HG03354 (cell line): Measurements from ENCODE around the gene RFX5.

Source experiments
- ATAC-seq: cut with Tn5 transposase; IDR thresholded peaks from one replicate; pipeline ENCODE4 v1.9.1; 2021; ENCODE audit warnings: mild to moderate bottlenecking; ENCODE audit not compliant: unreplicated experiment, poor library complexity, severe bottlenecking

Gene RFX5

DNA sequence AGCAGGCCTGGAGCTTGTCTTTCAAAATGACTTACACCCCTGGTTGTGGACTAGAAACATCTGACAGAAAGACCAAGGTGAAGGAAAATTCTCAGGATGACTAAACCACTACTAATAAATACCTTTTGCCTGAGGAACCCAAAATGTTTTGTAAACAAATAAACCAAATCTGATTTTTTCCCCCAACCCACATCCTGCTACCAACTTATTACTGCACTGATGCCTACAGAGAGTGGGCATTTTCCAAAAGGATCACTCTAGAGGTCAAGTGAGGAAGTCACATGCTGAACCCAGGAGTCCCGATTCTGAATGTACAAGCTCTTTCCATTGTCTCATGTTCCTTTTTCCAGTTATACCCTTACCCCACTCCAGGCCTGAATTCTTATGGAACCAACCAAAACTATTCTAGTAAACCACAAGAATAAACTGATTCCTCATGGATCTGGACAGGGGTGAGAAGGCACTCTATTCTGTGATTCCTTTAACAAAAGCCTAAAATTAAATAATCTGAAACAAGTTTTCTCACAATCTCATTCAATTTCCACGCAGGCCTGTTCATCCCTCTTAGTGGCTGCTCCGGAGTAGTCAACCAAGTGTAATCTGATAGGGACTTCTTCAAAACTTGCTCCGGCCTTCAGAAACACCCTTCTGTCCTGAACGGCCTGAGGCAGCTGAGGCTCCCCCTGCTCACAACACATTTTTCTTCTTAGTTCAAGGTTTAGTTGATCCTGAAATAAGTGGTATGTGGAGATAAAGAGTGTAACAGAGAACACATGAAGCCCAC lies 21.2 kb downstream of the RFX5 start:
- no peak for ATAC-seq

DNA sequence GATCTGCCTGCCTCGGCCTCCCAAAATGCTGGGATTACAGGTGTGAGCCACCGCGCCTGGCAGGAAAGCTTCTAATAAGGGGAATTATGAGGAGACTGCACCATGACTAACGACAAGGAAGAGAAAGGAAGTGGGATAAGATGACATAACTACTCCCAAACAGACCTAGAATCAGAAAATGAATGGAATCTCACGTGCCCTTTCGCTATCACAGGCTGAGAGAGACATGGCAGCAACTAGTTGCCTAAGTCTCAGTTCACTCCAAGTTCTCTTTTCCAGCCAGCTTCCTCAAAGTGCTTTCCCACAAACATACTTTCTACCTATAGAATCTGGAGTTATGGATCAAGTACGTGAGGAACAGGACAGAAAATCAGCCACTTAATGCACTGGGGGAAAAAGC lies 21.8 kb downstream of the RFX5 start:
- no peak for ATAC-seq

DNA sequence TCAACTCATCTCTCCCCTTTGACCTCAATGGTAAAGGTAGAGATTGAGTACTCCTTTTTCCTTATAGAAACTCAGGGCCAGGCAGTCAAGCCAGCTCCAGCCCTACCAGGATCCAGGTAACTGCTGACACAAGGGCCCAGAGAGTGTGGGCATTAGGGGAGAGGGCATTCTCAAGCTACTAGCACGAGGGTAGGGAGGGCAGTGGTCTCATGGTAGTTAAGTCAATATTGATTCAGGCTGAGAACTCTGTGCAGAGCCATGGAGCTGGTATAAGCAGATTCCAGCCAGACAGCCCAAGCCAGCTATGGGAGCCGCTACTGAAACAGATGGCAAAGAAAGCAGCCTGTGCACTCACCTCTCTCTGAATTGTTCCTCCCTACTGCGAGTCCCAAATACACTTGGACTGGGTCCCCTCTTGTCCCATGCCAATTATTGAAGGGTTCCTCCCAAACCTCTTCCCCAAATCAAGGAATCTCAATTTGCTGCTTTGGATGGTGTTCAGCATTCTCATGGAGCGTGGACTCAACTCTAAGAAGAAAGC lies 22.6 kb downstream of the RFX5 start:
- ATAC-seq: no peak

DNA sequence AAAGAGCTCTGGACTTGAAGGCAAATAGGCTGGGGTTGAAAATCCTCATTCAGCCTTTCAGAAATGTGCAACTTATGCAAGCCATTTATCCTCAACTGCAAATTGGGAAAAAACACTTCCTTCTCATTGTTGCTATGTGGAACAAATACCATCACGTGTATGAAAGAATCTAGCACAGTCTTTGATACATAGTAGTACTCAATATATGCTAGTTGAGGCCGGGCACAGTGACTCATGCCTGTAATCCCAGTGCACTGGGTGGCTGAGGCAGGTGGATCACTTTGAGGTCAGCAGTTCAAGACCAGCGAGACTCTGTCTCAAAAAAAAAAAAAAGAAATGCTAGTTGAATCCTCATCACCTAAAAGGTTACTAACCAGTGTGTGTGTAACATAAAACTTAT lies 28.1 kb downstream of the RFX5 start:
- no peak for ATAC-seq

DNA sequence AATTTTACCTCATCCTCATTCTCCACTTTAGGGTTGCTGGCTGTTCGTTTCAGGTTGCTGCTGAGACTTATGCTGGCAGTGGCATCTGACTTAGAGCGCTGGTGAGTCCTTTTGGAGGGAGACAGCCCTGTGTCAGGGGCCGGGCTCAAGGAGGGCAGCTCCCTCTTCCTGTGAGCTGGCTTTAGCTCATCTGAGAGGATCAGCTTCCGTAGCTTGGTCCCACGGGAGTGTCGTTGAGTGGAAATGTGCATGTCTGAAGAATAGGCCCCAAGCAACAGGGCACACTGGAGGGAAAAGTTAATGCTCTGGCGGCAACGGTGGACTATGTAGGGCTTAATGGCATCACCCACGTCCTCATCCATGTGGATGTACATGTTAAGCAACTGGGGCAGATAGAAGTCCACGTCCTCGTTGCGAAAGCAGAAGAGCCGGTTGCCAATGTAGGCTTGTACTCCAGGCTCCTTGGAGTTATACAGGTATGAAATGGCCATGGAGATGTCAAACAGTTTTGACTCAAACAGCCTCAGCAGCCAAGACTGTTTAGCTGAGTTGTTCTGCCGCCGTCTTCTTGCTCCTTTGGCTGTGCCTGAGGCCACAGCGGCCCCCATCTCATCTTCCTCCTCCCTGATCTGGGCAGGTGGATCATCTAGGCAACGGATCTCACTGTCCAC lies 31.4 kb downstream of the RFX5 start:
- ATAC-seq: no peak

DNA sequence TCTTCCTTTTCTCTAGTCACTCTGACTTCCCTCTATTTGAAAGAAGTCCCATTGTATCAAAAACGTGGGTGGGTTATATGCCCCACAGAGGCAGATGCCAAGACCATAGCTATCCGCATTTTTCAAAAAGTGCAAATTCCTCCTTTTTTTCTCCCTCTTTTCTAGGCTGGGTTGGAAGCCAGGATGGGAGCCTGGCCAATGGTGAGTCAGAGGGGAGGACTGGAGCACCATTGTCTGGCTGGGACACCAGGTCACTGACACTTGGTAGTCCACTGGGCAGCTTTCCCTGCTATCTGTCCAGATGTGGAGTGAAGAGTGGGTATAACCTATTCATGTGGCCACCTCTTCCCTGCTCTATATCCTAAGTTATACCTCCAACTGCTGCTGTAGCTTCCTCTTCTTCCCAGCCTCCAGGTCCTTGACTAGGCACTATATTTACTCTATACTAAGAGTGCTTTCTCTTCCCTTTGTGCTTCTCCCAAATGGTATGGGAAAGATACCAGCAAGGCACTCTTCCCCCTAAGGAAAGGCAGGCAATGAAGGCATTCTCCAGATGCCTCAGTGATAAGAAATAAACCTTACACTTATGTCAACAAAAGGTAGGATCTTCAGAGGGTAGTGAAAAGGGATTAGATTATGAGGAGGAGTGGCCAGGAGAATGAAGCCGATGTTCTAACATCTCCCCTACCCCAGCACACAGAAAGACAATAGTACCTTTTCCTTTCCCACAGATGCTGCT lies 32.7 kb downstream of the RFX5 start:
- ATAC-seq: no peak

DNA sequence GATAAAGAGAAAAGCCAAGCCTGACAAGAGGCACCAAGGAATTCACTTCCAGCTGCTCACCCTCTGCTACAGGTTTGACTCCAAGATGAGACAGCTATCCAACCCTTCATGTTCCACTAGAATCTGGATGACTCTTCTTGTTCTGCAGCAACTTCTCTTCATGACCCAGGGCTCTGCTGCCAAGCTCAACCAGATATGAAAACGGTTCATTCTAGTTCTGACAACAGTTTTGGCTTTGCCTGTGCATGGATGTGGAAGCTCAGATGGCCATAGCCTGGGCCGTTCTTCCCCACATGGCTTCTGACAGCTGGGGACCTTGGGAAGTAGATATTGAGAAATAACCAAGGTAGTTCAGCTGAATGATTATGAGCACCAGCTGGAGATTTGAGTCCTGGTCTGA lies 33.6 kb downstream of the RFX5 start:
- no peak for ATAC-seq

DNA sequence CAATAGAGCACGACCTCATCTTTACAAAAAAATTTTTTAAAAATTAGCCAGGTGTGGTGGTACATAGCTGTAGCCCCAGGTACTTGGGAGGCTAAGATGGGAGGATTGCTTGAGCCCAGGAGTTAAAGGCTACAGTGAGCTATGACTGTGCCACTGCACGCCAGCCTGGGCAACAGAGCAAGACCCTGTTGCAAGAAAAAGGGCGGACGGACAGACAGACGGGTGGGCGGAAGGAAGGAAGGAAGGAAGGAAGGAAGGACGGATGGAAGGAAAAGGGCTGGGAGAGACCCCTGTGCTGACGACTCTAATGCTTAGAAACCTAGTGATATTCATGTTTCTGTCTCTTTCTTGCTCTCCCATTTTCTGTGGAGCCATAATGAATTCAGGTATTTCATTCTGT lies 34.2 kb downstream of the RFX5 start:
- ATAC-seq: no peak

DNA sequence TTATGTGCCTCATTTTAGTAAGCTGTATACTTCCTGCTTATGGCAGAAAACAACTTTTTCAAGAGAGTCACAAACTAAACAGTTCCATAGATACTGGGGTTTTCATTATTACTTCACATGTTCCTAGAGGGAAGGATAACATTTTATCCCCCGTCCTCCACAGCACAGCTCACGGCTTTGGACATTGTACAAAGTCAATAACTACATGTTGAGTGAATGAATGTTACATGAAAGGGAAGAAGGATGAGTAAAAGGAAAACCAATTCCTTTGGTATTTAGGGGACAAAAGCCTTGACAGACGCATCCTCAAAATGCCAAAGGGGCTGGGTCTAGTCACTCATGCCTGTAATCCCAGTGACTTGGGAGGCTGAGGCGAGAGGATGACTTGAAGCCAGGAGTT lies 34.6 kb downstream of the RFX5 start:
- no peak for ATAC-seq

DNA sequence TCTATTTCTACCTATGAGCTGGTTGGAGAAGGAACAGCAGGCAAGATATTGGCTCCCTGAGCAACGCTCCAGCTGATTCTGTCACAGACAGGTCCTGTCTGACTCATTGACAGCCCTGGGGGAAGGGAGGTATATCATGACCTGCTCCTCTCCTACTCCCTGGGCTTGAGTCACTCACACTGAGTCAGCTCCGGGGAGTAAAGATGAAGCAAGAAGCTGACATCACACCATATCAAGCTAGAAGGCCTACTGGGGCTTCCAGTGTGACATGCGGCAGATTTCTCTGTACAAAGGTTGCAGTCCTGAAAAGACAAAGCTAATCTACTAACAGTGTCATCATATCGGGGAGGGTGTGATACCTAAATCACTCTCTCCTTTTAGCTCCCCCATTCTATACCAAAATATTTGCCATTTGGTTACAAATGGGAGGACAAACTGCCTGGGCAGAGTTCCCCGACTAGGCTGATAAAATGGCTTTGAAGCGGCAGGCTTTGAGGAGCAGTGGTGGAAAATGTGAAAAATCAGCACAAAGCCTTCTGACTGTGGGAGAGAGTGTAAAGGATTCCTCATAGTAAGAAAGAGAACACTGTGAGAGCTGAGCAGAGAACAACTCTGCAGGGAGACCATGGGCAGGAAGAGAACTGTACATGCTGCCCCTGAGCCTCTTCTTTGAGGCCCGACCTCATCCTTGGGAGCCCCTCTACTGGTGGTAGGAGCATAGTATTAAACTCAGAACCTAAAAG lies 35.3 kb downstream of the RFX5 start:
- no peak for ATAC-seq

DNA sequence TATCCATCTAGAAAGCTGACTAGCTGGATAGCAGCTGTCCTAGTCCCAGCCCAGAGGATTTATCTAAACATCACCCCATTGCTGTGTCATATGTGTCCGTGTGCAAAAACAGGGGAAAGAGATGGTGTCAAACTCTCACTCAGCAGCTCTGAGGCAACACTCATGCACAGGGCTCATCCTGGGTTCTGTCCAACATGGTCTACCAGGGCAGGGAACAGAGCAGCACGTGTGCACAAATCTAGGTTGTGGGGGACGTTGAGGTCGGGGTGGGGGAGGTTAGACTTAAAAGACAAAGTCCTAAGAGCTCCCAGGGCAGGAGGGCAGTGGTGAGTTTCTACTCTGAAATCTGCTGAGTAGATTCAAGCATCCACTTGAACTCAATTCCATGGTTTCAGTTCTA lies 36.0 kb downstream of the RFX5 start:
- no peak for ATAC-seq

DNA sequence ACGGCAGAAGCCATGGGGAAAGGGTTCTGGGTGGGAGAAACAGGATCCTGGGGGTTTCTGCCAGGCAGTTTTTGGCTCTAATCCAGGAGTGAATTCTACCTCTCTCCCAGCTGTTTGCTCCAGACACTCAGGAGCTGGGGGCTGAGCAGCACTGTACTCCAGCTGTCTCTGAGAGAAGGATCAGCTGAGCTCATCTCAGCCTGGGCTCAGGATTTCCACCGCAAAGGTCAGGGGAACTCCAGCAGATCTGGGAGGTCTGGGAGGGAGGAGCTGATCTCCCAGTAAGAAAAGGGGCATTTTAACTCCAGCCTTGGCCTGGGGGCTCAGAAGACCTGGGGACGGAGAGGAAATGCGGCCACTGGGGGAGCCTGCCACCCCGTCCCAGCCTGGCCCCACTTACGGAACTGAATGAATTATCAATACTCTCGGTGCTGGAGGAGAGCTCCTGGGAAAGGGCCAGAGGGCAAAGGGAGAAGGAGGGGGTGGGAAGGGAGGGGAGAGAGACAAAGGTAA lies 37.2 kb downstream of the RFX5 start:
- no peak for ATAC-seq

DNA sequence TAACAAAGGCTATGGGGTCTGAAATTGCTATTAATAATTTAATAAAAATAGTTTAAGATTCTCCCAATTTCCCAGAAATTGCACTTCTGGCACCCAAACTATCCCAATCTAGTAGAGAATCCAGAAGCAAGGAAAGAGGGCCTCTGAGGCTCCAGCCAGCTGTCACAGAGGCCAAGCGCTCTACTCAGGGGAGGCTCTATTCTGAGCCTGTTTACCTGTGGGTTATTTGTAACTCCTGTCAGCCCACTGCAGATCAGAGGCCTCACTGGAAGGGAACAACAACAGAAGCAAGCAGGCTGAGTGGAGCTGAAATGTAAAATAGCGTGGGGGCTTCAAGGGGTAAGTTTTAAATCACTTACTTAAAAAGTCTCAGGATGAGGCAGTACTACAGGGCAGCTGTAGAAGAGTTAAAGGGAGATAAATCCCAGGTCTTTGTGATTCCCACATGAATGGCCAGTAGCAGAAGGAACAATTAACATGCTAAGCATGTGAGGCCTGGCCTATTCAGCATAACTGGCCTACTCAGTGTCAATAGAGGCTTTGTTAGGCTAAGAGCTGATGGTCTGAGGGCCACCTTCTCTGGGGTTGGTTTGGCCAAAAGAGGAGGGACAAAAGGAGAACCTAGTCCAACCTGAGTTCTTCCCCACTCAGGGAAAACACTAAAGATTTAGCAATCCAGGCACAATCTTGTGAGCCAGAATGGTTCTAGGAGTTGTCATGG lies 52.1 kb downstream of the RFX5 start:
- no peak for ATAC-seq

DNA sequence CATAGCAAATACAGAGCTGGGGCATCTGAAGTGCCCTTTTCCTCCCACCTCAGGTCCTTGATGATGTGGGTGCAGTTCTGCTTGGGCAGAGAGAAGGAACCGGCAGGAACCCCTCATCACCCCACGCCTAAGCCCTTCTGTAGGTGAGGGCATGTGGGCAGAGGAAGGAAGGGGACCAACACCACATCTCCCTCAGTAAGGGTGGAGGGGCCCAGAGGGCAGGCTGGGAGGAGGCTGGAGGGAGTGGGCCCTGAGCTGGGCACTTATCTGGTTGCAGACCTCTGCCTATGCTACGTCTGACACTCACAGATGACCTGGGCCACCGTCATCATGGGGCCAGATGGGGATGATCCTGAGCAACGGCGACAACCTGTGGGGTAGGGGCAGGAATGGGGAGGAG lies 54.0 kb downstream of the RFX5 start:
- ATAC-seq: no peak

DNA sequence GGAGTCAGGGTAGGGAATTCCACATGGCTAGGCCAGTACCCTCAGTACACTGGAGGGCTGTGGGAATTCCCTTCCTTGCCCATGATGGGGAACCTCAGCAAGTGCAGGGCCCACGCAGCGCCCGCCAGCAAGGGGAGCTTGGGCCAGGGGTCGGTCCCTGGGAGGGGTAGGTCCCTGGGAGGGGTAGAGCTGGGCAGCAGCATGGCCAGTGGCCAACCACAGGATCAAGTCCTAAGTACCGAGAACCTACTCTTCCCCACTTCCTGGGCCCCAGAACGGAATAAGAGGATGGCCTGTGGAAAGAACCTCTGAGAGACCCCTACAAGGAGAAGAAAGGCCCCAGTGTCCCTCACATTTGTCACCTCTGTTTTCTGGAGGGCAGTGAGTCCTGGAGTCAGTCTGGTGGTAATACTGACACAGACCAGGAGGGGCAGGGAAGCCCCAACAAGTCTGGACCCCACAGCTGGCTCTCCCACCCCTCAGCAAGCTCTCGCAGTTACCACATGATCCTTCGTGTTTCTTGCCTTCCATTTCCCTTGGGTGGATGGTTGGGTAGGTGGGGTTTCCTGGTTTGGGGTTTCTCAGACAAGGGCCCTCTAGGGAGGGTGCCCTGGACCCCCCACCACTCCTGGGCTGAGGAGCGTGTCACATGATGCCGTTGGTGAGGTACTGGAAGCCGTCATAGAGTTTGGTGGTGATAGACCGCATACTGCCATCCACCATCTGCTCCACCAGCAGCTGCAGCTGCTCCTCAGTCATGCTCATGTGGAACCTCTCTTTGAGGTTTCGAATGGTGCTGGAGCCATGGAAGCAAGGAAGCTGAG lies 54.6 kb downstream of the RFX5 start:
- ATAC-seq: no peak

DNA sequence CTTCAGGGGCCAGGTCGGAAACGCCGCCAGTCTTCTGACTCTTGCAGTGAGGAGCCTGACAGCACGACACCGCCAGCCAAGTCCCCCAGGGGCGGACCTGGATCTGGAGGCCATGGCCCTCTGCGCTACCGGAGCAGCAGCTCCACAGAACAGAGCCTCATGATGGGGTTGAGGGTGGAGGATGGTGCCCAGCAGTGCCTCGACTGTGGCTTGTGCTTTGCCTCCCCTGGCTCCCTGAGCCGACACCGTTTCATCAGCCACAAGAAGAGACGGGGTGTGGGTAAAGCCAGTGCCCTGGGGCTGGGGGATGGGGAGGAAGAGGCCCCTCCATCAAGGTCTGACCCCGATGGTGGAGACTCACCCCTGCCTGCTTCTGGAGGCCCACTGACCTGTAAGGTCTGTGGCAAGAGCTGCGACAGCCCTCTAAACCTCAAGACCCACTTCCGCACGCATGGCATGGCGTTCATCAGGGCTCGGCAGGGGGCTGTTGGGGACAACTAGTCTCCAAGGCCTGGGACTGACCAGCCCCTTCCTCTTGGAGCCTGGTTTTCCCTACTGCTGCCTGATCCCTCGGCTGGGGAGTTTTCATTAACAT lies 56.2 kb downstream of the RFX5 start:
- ATAC-seq: no peak
